GM23338 (cell line): Measurements from ENCODE around the gene TNFRSF21. TPM values are rescaled to one million over a fixed set of nuclear protein-coding genes. Genes with fewer than 3 reads are reported as not detected.

Experiments
- ATAC-seq: fragments of 200-7000 bp; cut with Tn5 transposase; 3 replicates; pipeline ENCODE4 v1.9.1; 2020
- DNase-seq: peaks from one replicate; pipeline ENCODE4 v3.0.0-alpha.2; 2015; ENCODE audit warnings: low spot score
- H2AFZ ChIP-seq: fragments of 200-600 bp; sonication (generic); 2 replicates; pipeline ENCODE4 v1.8.0; 2016; ENCODE audit warnings: antibody characterized with exemption, mild to moderate bottlenecking, moderate library complexity
- H3F3A ChIP-seq: fragments of 200-600 bp; sonication (generic); replicated peaks from 2 replicates; pipeline ENCODE4 v1.8.0; 2017; ENCODE audit warnings: antibody characterized with exemption, mixed run types, low read depth
- H3K27ac ChIP-seq: fragments of 200-600 bp; sonication (generic); 2 replicates; pipeline ENCODE4 v1.6.1; 2016; ENCODE audit warnings: low read depth
- H3K27me3 ChIP-seq: fragments of 200-600 bp; sonication (generic); 2 replicates; pipeline ENCODE4 v1.8.0; 2016; ENCODE audit warnings: mild to moderate bottlenecking, mixed run types, moderate library complexity; ENCODE audit not compliant: insufficient read depth
- H3K36me3 ChIP-seq: fragments of 200-600 bp; sonication (generic); 2 replicates; pipeline ENCODE4 v1.8.0; 2016; ENCODE audit warnings: mild to moderate bottlenecking; ENCODE audit not compliant: insufficient read depth
- H3K4me1 ChIP-seq: fragments of 200-600 bp; sonication (generic); 2 replicates; pipeline ENCODE4 v1.8.0; 2016; ENCODE audit warnings: mild to moderate bottlenecking, moderate library complexity; ENCODE audit not compliant: insufficient read depth
- H3K4me2 ChIP-seq: fragments of 200-600 bp; sonication (generic); 2 replicates; pipeline ENCODE4 v1.7.1; 2017; ENCODE audit warnings: mixed run types
- H3K4me3 ChIP-seq: fragments of 200-600 bp; sonication (generic); 2 replicates; pipeline ENCODE4 v1.6.1; 2016; ENCODE audit warnings: mixed run types
- H3K79me2 ChIP-seq: fragments of 200-600 bp; sonication (generic); replicated peaks from 2 replicates; pipeline ENCODE4 v1.8.0; 2017; ENCODE audit warnings: mild to moderate bottlenecking; ENCODE audit not compliant: insufficient read depth
- H3K9me2 ChIP-seq: fragments of 200-600 bp; sonication (generic); 2 replicates; pipeline ENCODE4 v1.8.0; 2017; ENCODE audit not compliant: insufficient read depth
- H4K20me1 ChIP-seq: fragments of 200-600 bp; sonication (generic); replicated peaks from 2 replicates; pipeline ENCODE4 v1.8.0; 2017; ENCODE audit warnings: mild to moderate bottlenecking; ENCODE audit not compliant: insufficient read depth
- H3K27ac Mint-ChIP-seq: 2 replicates; pipeline ENCODE4 v1.8.0; 2020; ENCODE audit warnings: inconsistent platforms, mild to moderate bottlenecking, moderate library complexity, mixed read lengths
- H3K27me3 Mint-ChIP-seq: 3 replicates; pipeline ENCODE4 v1.8.0; 2022; ENCODE audit warnings: low read depth, mild to moderate bottlenecking, moderate library complexity, mixed read lengths, inconsistent platforms; ENCODE audit not compliant: insufficient read depth, poor library complexity
- H3K36me3 Mint-ChIP-seq: 3 replicates; pipeline ENCODE4 v1.8.0; 2021; ENCODE audit warnings: low read depth, mild to moderate bottlenecking, inconsistent platforms, moderate library complexity, mixed read lengths
- H3K4me1 Mint-ChIP-seq: 3 replicates; pipeline ENCODE4 v1.8.0; 2020; ENCODE audit warnings: mild to moderate bottlenecking, inconsistent platforms, mixed read lengths
- H3K4me3 Mint-ChIP-seq: 3 replicates; pipeline ENCODE4 v1.8.0; 2021; ENCODE audit warnings: moderate library complexity, mild to moderate bottlenecking, inconsistent platforms, mixed read lengths
- H3K9me3 Mint-ChIP-seq: 3 replicates; pipeline ENCODE4 v1.8.0; 2020; ENCODE audit warnings: moderate library complexity, mild to moderate bottlenecking, inconsistent platforms, mixed read lengths
- CTCF ChIP-seq, 2 experiments: fragments of 200-600 bp in 1 of 2; sonication (generic) in 1 of 2; conservative IDR thresholded peaks; 2 replicates each; pipeline versions ENCODE4 v1.5.1 to v1.6.1; 2016 to 2017; ENCODE audit warnings: antibody characterized with exemption in 2 of 2, low read depth in 2 of 2, mild to moderate bottlenecking in 2 of 2, moderate library complexity in 1 of 2
- ETS1 ChIP-seq: IDR thresholded peaks from 2 replicates; pipeline ENCODE4 v1.6.1; 2016; ENCODE audit warnings: antibody characterized with exemption
- EZH2 ChIP-seq: fragments of 200-600 bp; sonication (generic); IDR thresholded peaks from one replicate; pipeline ENCODE4 v1.8.0; 2017; ENCODE audit warnings: antibody characterized with exemption, mild to moderate bottlenecking, low read depth; ENCODE audit not compliant: unreplicated experiment
- EZH2phosphoT487 ChIP-seq: fragments of 200-600 bp; sonication (generic); IDR thresholded peaks from one replicate; pipeline ENCODE4 v1.8.1; 2018; ENCODE audit warnings: antibody characterized with exemption; ENCODE audit not compliant: unreplicated experiment
- JUNB ChIP-seq: IDR thresholded peaks from one replicate; pipeline ENCODE4 v1.6.1; 2016; ENCODE audit warnings: antibody characterized with exemption; ENCODE audit not compliant: unreplicated experiment
- POLR2AphosphoS5 ChIP-seq: IDR thresholded peaks from 2 replicates; pipeline ENCODE4 v1.6.1; 2016; ENCODE audit warnings: antibody characterized with exemption, low read depth
- ZNF114 ChIP-seq: fragments of 250-450 bp; sonication (Bioruptor Pico); IDR thresholded peaks from 2 replicates; pipeline ENCODE4 v1.5.0; 2020; ENCODE audit warnings: mild to moderate bottlenecking, moderate library complexity
- ZNF462 ChIP-seq: fragments of 250-450 bp; sonication (Bioruptor Pico); IDR thresholded peaks from 2 replicates; pipeline ENCODE4 v1.5.0; 2020; ENCODE audit warnings: mild to moderate bottlenecking, moderate library complexity
- polyA plus RNA-seq: library from polyadenylated mRNA; unstranded; fragments of >200 nt; fragmentation: Nextera tagmentation; extraction: Ambion mirVana; gene quantifications from 2 replicates; pipeline ENCODE4 v1.2.1, GENCODE V29; 2016
- total RNA-seq: library from RNA; depleted of rRNA; stranded (reverse); fragments of >200 nt; shearing (Covaris generic); gene quantifications from 2 replicates; pipeline ENCODE4 v1.2.3, GENCODE V29; 2014

TNFRSF21 gene
- total and polyA plus RNA-seq, 2 experiments from 2014 or later = 22.1 to 48.1 TPM

GRCh38 chr6:47306887-47307286, 2.8 kb downstream of the TNFRSF21 start:
- H3K36me3 Mint-ChIP-seq = peaks cover 11% of the 10 kb centered on the region; the same call in 2 of the 3 replicates

More at GRCh38 chr6:47306887-47307286, 2.8 kb downstream of the TNFRSF21 start:
- H2AFZ ChIP-seq = no peak overlapping the region
- H3K36me3 ChIP-seq = no peaks in the 10 kb centered on the region
- no peaks in the 10 kb centered on the region; the same call in 1 of the 2 replicates for H3K9me2 ChIP-seq
- H3K4me3 ChIP-seq = peak overlapping the region; percentile 91; the same call in 1 of the 2 replicates
- no peaks in the 10 kb centered on the region for H3K27me3 ChIP-seq
- peaks cover 49% of the 10 kb centered on the region for H3K4me1 Mint-ChIP-seq
- H3K4me3 Mint-ChIP-seq = 0 out of 3 replicates have a peak overlapping the region, but pooled peaks have one; percentile 11
- ATAC-seq (no peak), DNase-seq (no peak)
- H3K4me2 ChIP-seq = peak overlapping the region; percentile 92
- H3K27ac ChIP-seq = no peak overlapping the region
- H3K79me2 ChIP-seq = peaks cover 71% of the 10 kb centered on the region
- H3F3A ChIP-seq = no peaks in the 10 kb centered on the region
- H3K27me3 Mint-ChIP-seq = peaks cover 14% of the 10 kb centered on the region
- H3K9me3 Mint-ChIP-seq = peaks cover 2% of the 10 kb centered on the region; the same call in 2 of the 3 replicates
- H3K4me1 ChIP-seq = peaks cover 35% of the 10 kb centered on the region
- peaks cover 40% of the 10 kb centered on the region for H4K20me1 ChIP-seq
- no peak for TF ChIP-seq ZNF114 (CRISPR knock-in tag)
- no peak for TF ChIP-seq ETS1
- no peak for TF ChIP-seq JUNB
- no peak for TF ChIP-seq ZNF462 (CRISPR knock-in tag)
- TF ChIP-seq EZH2 = no peak
- no peak for TF ChIP-seq EZH2phosphoT487
- no peak for TF ChIP-seq POLR2AphosphoS5
- TF ChIP-seq CTCF (conservative IDR thresholded peaks at IDR 0.05; ENCODE audit: low read depth in 2 of 2) = no peak
- no peak overlapping the region for H3K27ac Mint-ChIP-seq
